Fibroblast of pulmonary artery (primary cell): Measurements from ENCODE around the gene ZBP1.

Experiments used
- DNase-seq: peaks from one replicate; pipeline ENCODE4 v3.0.0-alpha.2; 2010; ENCODE audit warnings: low read depth
- H3K4me3 ChIP-seq: replicated peaks from 2 replicates; pipeline ENCODE4 v1.5.1; 2011; ENCODE audit warnings: low read depth, mild to moderate bottlenecking, control low read depth, low read length, moderate library complexity
- TF ChIP-seq, protein P1 (sequence below): IDR thresholded peaks from 2 replicates; pipeline ENCODE4 v1.5.1; 2011; ENCODE audit warnings: mild to moderate bottlenecking, control low read depth, low read length, inconsistent platforms; ENCODE audit errors: missing control alignments

Gene ZBP1, protein sequence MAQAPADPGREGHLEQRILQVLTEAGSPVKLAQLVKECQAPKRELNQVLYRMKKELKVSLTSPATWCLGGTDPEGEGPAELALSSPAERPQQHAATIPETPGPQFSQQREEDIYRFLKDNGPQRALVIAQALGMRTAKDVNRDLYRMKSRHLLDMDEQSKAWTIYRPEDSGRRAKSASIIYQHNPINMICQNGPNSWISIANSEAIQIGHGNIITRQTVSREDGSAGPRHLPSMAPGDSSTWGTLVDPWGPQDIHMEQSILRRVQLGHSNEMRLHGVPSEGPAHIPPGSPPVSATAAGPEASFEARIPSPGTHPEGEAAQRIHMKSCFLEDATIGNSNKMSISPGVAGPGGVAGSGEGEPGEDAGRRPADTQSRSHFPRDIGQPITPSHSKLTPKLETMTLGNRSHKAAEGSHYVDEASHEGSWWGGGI

DNA sequence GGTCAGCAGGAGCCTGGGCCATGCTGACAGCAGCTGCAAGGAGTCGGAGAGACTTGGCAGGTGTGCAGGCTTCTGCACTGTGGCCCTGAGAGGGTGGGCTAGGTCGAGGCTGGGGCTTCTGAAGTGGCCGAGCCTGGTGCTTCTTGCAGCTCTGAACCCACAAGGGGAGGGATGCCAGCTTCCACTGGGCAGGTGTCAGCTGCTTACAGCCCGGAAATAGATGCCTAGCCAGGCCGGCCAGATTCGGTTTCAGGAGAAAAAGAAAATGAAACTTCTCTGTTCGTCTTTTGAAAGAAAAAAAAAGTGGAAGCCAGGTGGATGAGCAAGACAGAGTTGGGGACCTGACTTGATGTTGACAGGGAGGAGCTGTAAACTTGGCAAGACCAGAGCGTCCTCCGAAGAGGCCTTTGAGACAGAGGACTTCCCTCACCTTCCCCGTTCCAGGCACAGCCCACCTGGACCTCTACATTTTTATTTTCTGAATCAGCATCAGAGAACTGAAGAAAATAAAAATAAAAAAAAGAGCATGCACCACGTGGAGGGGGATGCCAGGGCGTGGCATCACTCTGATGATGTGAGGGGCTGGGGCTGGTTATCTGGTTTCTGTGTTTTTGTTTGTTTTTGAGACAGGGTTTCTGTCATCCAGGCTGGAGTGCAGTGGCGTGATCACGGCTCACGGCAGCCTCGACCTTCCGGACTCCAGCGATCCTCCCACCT, at the start of gene ZBP1:
Gene ZBP1 (minus strand): TSS at position 153 of the 717 bp plus-strand sequence. CDS start 131 bp downstream, at position 22.
- no peak for DNase-seq
- TF ChIP-seq, protein P1, sequence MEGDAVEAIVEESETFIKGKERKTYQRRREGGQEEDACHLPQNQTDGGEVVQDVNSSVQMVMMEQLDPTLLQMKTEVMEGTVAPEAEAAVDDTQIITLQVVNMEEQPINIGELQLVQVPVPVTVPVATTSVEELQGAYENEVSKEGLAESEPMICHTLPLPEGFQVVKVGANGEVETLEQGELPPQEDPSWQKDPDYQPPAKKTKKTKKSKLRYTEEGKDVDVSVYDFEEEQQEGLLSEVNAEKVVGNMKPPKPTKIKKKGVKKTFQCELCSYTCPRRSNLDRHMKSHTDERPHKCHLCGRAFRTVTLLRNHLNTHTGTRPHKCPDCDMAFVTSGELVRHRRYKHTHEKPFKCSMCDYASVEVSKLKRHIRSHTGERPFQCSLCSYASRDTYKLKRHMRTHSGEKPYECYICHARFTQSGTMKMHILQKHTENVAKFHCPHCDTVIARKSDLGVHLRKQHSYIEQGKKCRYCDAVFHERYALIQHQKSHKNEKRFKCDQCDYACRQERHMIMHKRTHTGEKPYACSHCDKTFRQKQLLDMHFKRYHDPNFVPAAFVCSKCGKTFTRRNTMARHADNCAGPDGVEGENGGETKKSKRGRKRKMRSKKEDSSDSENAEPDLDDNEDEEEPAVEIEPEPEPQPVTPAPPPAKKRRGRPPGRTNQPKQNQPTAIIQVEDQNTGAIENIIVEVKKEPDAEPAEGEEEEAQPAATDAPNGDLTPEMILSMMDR = no peak
- no peak within 1 kb of the TSS for H3K4me3 ChIP-seq

DNA sequence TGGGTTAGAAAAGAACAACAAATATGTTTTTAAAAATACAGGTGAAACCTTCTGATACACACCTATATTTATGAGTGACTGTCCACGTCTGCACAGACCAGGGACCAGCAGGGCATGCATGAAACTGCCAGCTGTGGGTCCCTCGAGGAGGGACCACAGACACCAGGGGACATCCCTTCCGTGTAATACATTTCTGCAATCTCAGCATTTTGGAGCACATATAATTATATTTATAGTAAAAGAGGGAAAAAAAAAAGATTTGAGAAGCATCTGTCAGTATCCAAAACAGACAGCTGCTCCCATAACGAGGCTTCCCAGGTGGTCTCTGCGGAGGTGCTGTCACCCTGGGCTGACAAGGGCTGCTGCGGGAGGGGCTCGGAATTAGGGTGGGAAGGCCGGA, 49.4 kb upstream of the ZBP1 start:
- DNase-seq = no peak
- TF ChIP-seq, protein P1 = no peak
- no peak overlapping the region for H3K4me3 ChIP-seq

DNA sequence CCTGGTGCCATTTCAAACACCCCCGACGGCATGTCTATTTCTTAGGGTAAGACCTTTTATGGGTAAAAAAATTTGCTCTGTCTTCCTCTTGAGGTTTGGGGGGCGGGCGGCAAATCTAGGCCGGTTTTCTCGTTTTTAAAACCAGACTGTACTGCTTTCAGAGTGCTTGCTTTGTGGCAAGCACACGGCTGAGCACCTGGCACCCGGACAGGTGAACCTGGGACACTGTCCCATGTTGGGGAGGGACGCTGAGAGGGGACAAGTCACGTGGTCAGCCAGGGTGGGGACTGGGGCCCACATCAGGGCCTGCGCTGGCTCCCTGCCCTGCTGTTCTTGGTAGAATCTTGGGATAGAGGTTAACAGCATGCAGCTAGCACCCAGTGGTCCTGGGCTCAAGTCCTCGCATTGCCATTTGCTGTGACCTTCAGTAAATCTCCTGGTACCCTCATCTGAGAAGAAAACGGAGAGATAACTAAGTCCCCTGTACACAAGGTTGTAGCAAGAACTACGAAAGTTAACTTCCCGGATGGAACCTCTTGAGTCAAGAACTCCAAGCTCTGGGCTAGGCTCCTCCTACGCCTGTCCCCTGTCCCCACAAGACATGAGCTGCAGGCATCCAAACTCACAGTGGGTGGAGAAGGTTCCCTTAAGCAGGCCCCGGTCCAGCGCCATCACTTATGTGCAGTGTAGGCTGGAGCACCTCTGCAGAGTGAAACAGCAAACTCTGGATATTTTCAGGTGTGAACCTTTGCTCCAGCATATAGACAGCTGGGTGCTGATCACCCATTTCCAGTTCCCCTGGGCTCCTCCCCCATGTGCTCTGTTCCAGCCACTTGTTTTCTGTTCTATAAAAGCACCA, 47.9 kb upstream of the ZBP1 start:
- TF ChIP-seq, protein P1 = no peak

DNA sequence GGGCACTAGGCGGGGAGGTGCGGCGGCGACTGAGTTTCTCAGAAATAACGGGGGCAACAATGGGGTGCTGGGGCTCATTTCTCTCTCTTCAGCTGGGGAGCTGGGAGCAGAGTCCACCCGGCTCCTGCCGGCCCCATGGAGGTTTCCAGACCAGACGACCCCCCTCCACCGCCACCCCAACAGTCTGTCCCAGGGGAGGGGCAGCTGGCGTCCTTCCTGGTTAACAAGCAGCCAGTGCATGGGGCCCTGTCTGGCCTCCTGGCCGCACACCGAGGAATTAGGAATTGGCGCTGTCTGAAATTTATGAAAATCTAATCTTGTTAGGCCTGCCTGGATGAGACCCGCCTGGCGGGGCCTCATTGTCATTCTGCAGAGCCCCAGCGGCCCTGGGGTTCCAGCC, 47.2 kb upstream of the ZBP1 start:
- TF ChIP-seq, protein P1 = no peak
- no peak overlapping the region for H3K4me3 ChIP-seq

More for the DNA sequence above, 47.9 kb upstream of the ZBP1 start:
- no peak overlapping the region for H3K4me3 ChIP-seq
- DNase-seq = no peak

DNA sequence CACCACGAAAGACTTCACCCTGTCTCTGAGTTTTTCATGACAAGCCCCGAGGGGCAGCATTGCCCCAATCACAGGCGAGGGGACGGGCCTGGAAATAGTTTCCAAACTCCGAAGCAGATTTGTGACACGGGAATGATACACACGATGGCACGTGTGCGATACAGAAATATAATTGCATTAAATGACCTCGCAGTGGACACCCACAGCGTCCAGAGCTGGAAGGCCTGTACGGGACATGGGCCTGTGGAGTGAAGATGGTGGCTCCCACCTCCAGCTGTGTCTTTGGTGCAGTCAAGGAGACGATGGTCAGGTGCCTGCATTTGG, 46.6 kb upstream of the ZBP1 start:
- no peak overlapping the region for H3K4me3 ChIP-seq
- TF ChIP-seq, protein P1 = no peak
- no peak for DNase-seq

More for the DNA sequence above, 47.2 kb upstream of the ZBP1 start:
- DNase-seq = no peak

DNA sequence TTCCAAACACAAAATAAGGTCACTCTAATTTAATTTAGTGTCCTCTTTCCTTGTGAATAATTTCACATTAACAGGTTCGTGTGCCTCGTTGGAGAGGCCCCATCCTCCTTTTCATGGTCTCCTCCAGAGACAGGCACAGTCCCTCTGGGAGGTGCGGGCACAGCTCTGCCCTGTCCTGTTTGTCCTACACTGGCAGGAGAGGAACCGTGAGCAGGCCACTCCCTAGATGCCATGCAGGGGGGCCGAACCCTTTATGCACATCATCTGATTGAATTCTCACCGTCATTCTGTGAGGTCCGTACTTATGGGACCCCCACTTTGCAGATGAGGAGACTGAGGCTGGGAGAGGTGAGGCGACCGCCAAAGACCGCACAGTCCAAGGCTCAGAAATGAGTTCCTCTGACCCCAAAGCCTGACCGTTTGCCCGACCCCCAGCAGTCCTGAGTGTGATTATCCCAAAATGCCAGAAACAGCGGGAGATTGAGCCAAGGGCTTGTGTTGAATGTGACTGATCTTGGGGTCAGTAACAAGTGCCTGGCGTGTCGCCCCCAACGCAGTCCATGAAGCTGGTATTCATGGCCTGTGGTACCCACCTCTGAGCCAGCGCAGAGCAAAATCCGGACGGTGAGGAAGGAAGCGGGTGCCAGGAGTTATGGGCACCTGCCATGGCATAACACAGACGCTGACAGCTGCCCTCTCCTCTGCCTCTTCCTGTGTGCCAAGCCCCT, 46.0 kb upstream of the ZBP1 start:
- DNase-seq = no peak
- H3K4me3 ChIP-seq = no peak overlapping the region
- TF ChIP-seq, protein P1 = no peak
